ENCODE results near the gene IGLL5. TPM values are rescaled to one million over a fixed set of nuclear protein-coding genes. Genes with fewer than 3 reads are reported as not detected.

IGLL5 gene
- total and polyA plus RNA-seq, 5 donors from 2014 or later, result 0.27 to 1.4 (median 0.39) TPM; not detected in 2

DNA sequence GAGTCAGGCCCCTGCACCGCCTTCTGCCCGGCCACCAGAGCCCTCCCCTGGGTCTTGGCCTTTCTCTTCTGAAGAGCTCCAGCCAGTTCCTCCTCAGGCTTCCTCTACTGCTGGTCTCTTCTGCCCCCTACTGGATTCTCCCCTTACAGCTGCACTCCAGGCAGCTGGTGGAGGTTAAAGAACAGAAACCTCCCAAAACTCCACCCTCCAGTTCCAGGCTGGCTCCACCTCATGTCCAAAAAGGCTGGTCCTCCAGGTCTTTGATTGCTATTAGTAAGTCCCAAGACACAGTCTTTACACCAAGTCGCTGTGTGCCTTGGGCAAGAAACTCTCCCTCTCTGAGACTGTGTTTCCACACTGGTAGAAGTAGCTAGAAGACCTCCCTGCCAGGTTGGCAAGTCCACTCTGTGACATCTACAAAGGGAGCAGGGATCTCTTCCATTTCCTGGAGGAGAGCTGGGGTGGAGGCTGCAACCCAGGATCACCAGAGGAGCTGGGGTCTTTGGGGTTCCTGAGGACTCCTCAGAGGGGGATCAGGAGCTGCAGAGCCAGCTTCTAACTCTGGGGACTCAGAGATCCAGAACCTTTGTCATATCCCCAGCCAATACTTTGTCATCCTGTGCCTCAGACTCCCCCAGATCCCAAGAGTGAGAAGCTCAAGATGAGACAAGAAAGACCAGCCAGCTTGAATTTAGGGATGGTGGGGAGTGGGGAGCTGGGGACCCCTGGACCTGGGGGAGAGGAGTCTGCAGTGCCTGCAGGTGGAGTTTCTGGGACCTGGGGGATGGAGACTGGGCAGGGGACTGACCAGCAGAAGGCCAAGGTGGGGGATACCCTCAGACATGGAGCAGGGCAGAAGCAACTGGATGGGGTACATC lies 3.4 kb upstream of the IGLL5 start:
- Histone ChIP-seq H3K9me3 (ENCODE audit: control insufficient read depth in 2 of 2, low read length in 2 of 2) (no peaks in the 10 kb centered on the region), H3K36me3 (ENCODE audit: control insufficient read depth, insufficient read depth, low read length) (no peaks in the 10 kb centered on the region), H3K4me3 (ENCODE audit: low read depth, low read length) (no peak overlapping the region), H3K27ac (ENCODE audit: insufficient read depth, low read length, poor library complexity, severe bottlenecking) (no peak overlapping the region), H3K4me1 (ENCODE audit: control insufficient read depth, insufficient read depth, low read length, poor library complexity, severe bottlenecking) (no peaks in the 10 kb centered on the region), H3K27me3 (ENCODE audit: control insufficient read depth, insufficient read depth, low read length) (peaks cover 2% of the 10 kb centered on the region)
- no peaks in the 10 kb centered on the region for H3K36me3 Mint-ChIP-seq
- H3K4me1 Mint-ChIP-seq, result peaks cover 0 to 3% (median 1%) of the 10 kb centered on the region in 4 donors
- H3K9me3 Mint-ChIP-seq, result no peaks in the 10 kb centered on the region
- H3K27ac Mint-ChIP-seq, result peak overlapping the region in 2 of 3 donors; percentile 31 to 78
- peaks cover 20% of the 10 kb centered on the region for H3K27me3 Mint-ChIP-seq
- DNase-seq (peak; percentile 54 to 81 (median 76)), ATAC-seq (ENCODE audit: low read depth in 2 of 2) (peak; percentile 55 to 66)
- no peak overlapping the region for H3K4me3 Mint-ChIP-seq

DNA sequence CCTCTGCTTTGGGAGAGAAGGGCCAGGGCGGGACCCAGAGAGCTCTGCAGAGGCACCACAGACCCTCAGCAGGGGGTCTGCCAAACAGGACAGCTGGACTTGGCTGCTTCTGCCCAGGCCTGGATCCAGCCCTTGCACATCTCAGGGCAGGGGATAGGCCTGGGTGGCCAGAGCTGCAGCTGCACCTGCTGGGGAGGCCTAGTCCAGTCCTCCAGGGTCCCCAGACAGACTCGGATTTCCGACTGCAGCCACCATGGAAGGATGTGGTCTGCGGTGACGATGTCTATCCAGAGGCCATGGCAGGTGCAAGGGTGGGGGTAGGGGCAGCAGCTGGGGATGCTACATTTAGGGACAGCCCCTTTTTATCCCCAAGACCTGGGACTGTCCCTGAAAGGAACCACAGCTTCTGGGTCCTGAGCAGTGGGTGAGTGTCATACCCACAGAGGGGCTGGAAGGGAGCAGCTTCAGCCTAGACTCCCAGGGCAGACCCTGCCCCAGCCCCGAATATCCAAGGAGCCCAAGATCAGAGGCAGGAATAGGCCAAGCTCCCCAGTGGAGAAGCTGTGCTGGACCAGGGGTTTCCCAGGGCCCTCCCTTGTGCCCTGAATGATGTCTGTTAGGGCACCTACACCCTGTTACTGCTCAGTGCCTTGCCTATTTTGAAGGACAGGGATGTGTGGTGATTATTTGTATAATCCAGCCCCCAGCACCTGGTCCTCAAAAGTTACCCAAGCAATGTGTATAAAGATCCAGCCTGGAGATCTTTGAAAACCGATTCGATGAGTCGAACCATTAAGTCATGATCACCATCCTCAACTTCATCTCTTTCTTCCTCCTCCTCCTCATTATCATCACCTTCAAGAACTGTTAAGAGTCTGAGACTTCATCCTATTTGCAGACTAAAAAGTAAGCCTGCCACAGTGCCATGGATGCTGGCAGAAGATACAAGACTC lies 2.5 kb upstream of the IGLL5 start:
- no peak overlapping the region for H3K27ac ChIP-seq (ENCODE audit: insufficient read depth, low read length, poor library complexity, severe bottlenecking)
- H3K36me3 Mint-ChIP-seq, result no peaks in the 10 kb centered on the region
- peak; percentile 22 to 29 for ATAC-seq (ENCODE audit: low read depth in 2 of 2)
- H3K4me3 ChIP-seq (ENCODE audit: low read depth, low read length), result no peak overlapping the region
- H3K36me3 ChIP-seq (ENCODE audit: control insufficient read depth, insufficient read depth, low read length), result no peaks in the 10 kb centered on the region
- peaks cover 25% of the 10 kb centered on the region for H3K27me3 Mint-ChIP-seq
- DNase-seq, result peak in 1 of 3 donors; percentile 60
- no peaks in the 10 kb centered on the region for H3K4me1 ChIP-seq (ENCODE audit: control insufficient read depth, insufficient read depth, low read length, poor library complexity, severe bottlenecking)
- H3K4me1 Mint-ChIP-seq, result peaks cover 0 to 3% (median 1%) of the 10 kb centered on the region in 4 donors
- H3K9me3 Mint-ChIP-seq, result no peaks in the 10 kb centered on the region
- H3K27me3 ChIP-seq (ENCODE audit: control insufficient read depth, insufficient read depth, low read length), result peaks cover 2% of the 10 kb centered on the region
- H3K4me3 Mint-ChIP-seq, result no peak overlapping the region
- H3K27ac Mint-ChIP-seq, result no peak overlapping the region
- no peaks in the 10 kb centered on the region for H3K9me3 ChIP-seq (ENCODE audit: control insufficient read depth in 2 of 2, low read length in 2 of 2)

- Mint-ChIP-seq H3K4me3 (no peak overlapping the region), H3K36me3 (no peaks in the 10 kb centered on the region)
Measured at GRCh38 chr22:22886546-22886945, 1.1 kb upstream of the IGLL5 start.

DNA sequence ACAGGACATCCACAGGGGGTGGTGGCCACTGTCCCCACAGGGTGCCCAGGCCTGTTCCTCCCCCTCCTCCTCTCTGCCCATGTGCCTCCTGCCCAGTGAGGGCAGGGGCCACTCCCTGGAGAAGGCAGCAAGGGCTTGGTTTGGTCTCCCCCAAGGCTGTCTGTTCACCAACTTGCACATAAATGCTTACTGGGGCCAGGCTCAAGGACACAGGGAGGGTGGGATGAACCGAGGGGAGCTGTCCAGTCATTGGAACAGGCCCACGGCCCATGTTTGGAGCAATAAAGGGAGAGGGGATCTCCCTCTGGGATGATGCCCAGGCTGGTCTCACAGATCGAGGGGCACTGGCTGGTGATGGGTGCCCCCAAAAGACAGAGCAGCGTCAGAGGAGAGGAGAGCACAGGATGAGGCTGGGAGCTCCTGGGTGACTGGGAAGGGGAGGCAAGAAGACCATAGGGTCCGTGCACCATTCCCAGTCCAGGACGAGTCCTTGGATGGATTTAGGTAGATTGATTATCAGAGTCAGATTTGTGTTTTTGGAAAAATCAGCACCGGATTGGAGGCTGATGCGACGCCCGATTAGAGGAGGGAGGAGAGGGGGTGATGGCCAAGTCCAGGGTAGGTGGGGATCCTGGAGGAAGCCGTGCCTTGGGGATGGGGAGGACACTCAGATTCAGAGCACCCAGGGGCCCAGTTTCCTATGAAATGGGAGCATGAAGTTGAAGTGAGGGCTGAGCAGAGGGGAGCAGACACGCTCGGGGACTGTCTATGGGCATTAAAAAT lies 1.1 kb downstream of the IGLL5 start:
- DNase-seq, result no peak
- Histone ChIP-seq H3K27me3 (ENCODE audit: control insufficient read depth, insufficient read depth, low read length) (peaks cover 2% of the 10 kb centered on the region), H3K9me3 (ENCODE audit: control insufficient read depth in 2 of 2, low read length in 2 of 2) (no peaks in the 10 kb centered on the region), H3K36me3 (ENCODE audit: control insufficient read depth, insufficient read depth, low read length) (no peaks in the 10 kb centered on the region), H3K4me3 (ENCODE audit: low read depth, low read length) (no peak overlapping the region), H3K27ac (ENCODE audit: insufficient read depth, low read length, poor library complexity, severe bottlenecking) (no peak overlapping the region), H3K4me1 (ENCODE audit: control insufficient read depth, insufficient read depth, low read length, poor library complexity, severe bottlenecking) (no peaks in the 10 kb centered on the region)
- peaks cover 25% of the 10 kb centered on the region for H3K27me3 Mint-ChIP-seq
- no peaks in the 10 kb centered on the region for H3K36me3 Mint-ChIP-seq
- peaks cover 0 to 3% (median 1%) of the 10 kb centered on the region in 4 donors for H3K4me1 Mint-ChIP-seq
- ATAC-seq (ENCODE audit: low read depth in 2 of 2), result no peak
- H3K9me3 Mint-ChIP-seq, result peaks cover 0 to 1% (median 0%) of the 10 kb centered on the region in 7 donors
- H3K27ac Mint-ChIP-seq, result no peak overlapping the region
- H3K4me3 Mint-ChIP-seq, result no peak overlapping the region

More at GRCh38 chr22:22886546-22886945, 1.1 kb upstream of the IGLL5 start:
- no peaks in the 10 kb centered on the region for H3K9me3 Mint-ChIP-seq
- H3K27me3 Mint-ChIP-seq, result peaks cover 26% of the 10 kb centered on the region
- ATAC-seq (ENCODE audit: low read depth in 2 of 2), result no peak
- Histone ChIP-seq H3K27ac (ENCODE audit: insufficient read depth, low read length, poor library complexity, severe bottlenecking) (no peak overlapping the region), H3K4me1 (ENCODE audit: control insufficient read depth, insufficient read depth, low read length, poor library complexity, severe bottlenecking) (no peaks in the 10 kb centered on the region), H3K36me3 (ENCODE audit: control insufficient read depth, insufficient read depth, low read length) (no peaks in the 10 kb centered on the region), H3K9me3 (ENCODE audit: control insufficient read depth in 2 of 2, low read length in 2 of 2) (no peaks in the 10 kb centered on the region), H3K4me3 (ENCODE audit: low read depth, low read length) (no peak overlapping the region), H3K27me3 (ENCODE audit: control insufficient read depth, insufficient read depth, low read length) (peaks cover 2% of the 10 kb centered on the region)
- no peak overlapping the region for H3K27ac Mint-ChIP-seq
- peaks cover 0 to 3% (median 1%) of the 10 kb centered on the region in 4 donors for H3K4me1 Mint-ChIP-seq
- no peak for DNase-seq

- no peaks in the 10 kb centered on the region for H3K4me1 ChIP-seq (ENCODE audit: control insufficient read depth, insufficient read depth, low read length, poor library complexity, severe bottlenecking)
- no peak overlapping the region for H3K27ac Mint-ChIP-seq
Measured at GRCh38 chr22:22890085-22890484, 2.5 kb downstream of the IGLL5 start.

DNA sequence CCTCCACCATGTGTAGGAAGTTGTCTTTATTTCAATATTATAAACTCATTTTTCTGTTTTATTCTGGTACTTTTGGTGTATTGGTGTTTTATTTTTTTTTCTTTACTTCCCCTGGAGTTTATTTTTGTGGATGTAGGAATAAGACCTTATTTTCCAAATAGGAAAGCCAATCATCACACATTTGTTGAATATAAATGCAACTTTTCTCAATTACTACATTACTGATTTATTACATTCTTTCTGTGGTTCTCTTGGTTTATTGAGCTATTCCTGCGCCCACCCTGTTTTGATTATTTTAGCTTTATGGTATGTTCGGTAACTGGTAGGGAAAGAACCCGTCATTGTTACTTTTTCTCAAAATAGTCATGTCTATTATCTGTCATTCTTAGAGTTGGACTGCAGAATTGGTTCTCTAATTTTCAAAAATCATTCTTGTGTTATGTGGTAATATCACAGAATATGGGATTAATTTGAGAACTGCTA lies 3.6 kb downstream of the IGLL5 start:
- no peak overlapping the region for H3K27ac ChIP-seq (ENCODE audit: insufficient read depth, low read length, poor library complexity, severe bottlenecking)
- DNase-seq (no peak), ATAC-seq (ENCODE audit: low read depth in 2 of 2) (no peak)
- Mint-ChIP-seq H3K36me3 (no peaks in the 10 kb centered on the region), H3K27ac (no peak overlapping the region), H3K9me3 (peaks cover 0 to 1% (median 0%) of the 10 kb centered on the region in 7 donors), H3K4me3 (no peak overlapping the region), H3K27me3 (peaks cover 34% of the 10 kb centered on the region), H3K4me1 (no peaks in the 10 kb centered on the region)
- no peaks in the 10 kb centered on the region for H3K27me3 ChIP-seq (ENCODE audit: control insufficient read depth, insufficient read depth, low read length)
- no peaks in the 10 kb centered on the region for H3K4me1 ChIP-seq (ENCODE audit: control insufficient read depth, insufficient read depth, low read length, poor library complexity, severe bottlenecking)
- H3K9me3 ChIP-seq (ENCODE audit: control insufficient read depth in 2 of 2, low read length in 2 of 2), result no peaks in the 10 kb centered on the region
- H3K4me3 ChIP-seq (ENCODE audit: low read depth, low read length), result no peak overlapping the region
- H3K36me3 ChIP-seq (ENCODE audit: control insufficient read depth, insufficient read depth, low read length), result no peaks in the 10 kb centered on the region

More at GRCh38 chr22:22890085-22890484, 2.5 kb downstream of the IGLL5 start:
- no peaks in the 10 kb centered on the region for H3K36me3 Mint-ChIP-seq
- no peak overlapping the region for H3K4me3 ChIP-seq (ENCODE audit: low read depth, low read length)
- no peak overlapping the region for H3K4me3 Mint-ChIP-seq
- DNase-seq (no peak), ATAC-seq (ENCODE audit: low read depth in 2 of 2) (no peak)
- peaks cover 2% of the 10 kb centered on the region for H3K27me3 ChIP-seq (ENCODE audit: control insufficient read depth, insufficient read depth, low read length)
- H3K27me3 Mint-ChIP-seq, result peaks cover 26% of the 10 kb centered on the region
- no peaks in the 10 kb centered on the region for H3K4me1 Mint-ChIP-seq
- no peaks in the 10 kb centered on the region for H3K9me3 ChIP-seq (ENCODE audit: control insufficient read depth in 2 of 2, low read length in 2 of 2)
- H3K27ac ChIP-seq (ENCODE audit: insufficient read depth, low read length, poor library complexity, severe bottlenecking), result no peak overlapping the region
- peaks cover 0 to 1% (median 0%) of the 10 kb centered on the region in 7 donors for H3K9me3 Mint-ChIP-seq
- H3K36me3 ChIP-seq (ENCODE audit: control insufficient read depth, insufficient read depth, low read length), result no peaks in the 10 kb centered on the region

Measured in CD4-positive, CD25-positive, alpha-beta regulatory T cell (primary cell).